IPS-18a (cell line): Measurements from ENCODE around the gene TMEM151A.
"Not testable (repeated sequence)": the region's sequence is repeated elsewhere in the genome, so short reads cannot be mapped to it uniquely, and the experiment has no call there.

Experiments
- H3K27ac ChIP-seq: one replicate; pipeline ENCODE4 v1.5.1; 2013; ENCODE audit warnings: low read length
- H3K27me3 ChIP-seq: one replicate; pipeline ENCODE4 v1.6.1; 2013; ENCODE audit warnings: mild to moderate bottlenecking, low read length; ENCODE audit not compliant: control insufficient read depth, insufficient read depth
- H3K36me3 ChIP-seq: one replicate; pipeline ENCODE4 v1.6.1; 2013; ENCODE audit warnings: low read depth, low read length; ENCODE audit not compliant: control insufficient read depth
- H3K4me1 ChIP-seq: one replicate; pipeline ENCODE4 v1.6.1; 2013; ENCODE audit warnings: low read depth, low read length; ENCODE audit not compliant: control insufficient read depth
- H3K4me3 ChIP-seq: one replicate; pipeline ENCODE4 v1.5.1; 2013; ENCODE audit warnings: low read length
- H3K9ac ChIP-seq: one replicate; pipeline ENCODE4 v1.6.1; 2013; ENCODE audit warnings: mild to moderate bottlenecking, low read length, moderate library complexity
- H3K9me3 ChIP-seq: one replicate; pipeline ENCODE4 v1.6.1; 2013; ENCODE audit warnings: low read depth, low read length; ENCODE audit not compliant: control insufficient read depth

The TMEM151A gene

DNA sequence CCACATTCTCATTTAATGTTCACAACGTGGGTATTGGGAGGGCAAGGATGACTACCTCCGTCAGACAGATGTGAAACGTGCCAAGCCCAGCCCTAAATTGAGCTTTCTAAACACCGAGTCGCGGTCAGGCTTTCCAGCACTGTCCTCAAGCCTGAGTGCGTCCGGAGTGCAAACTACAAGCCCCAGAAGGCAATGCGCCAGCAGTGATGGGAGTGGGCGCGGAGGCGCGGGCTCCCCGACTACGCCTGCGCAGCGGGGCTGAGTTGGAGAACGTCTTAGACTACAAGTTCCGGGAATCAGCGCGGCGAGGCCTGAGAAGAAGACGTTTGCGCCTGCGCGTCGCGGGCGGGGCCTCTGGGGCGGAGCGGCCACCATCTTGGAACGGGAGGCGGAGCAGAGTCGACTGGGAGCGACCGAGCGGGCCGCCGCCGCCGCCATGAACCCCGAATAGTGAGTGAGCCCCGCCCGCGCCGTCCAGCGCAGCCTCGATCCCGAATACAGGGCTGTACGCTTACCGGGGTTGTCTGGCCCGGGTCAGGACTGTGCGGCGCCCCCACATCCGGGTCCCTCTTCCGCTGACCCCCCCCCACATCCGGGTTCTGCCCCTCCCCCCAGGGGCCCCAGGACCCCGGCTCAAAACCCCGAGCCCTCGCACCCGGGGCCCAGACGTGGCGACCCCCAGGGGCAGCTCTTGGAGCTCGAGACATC is 23.3 kb upstream of the TMEM151A start, which contains the start of gene RAB1B:
Gene RAB1B, plus strand, starts transcription at position 396 of the 708 bp plus-strand sequence. Its CDS starts 41 bp downstream, at position 437.
- Histone ChIP-seq H3K27ac (peak within 1 kb of the TSS; percentile 5), H3K9ac (peak within 1 kb of the TSS; percentile 64), H3K9me3 (no peaks in the 10 kb centered on the region), H3K36me3 (peaks cover 34% of the 10 kb centered on the region), H3K4me1 (peaks cover 4% of the 10 kb centered on the region), H3K4me3 (peak within 1 kb of the TSS; percentile 70), H3K27me3 (no peaks in the 10 kb centered on the region)

- Histone ChIP-seq H3K4me1 (peaks cover 4% of the 10 kb centered on the region), H3K9ac (peak overlapping the region; percentile 64), H3K27me3 (no peaks in the 10 kb centered on the region), H3K4me3 (peak overlapping the region; percentile 70), H3K9me3 (no peaks in the 10 kb centered on the region), H3K36me3 (peaks cover 33% of the 10 kb centered on the region), H3K27ac (peak overlapping the region; percentile 5)
Observed at GRCh38 chr11:66268952-66269905, 22.5 kb upstream of the TMEM151A start.

DNA sequence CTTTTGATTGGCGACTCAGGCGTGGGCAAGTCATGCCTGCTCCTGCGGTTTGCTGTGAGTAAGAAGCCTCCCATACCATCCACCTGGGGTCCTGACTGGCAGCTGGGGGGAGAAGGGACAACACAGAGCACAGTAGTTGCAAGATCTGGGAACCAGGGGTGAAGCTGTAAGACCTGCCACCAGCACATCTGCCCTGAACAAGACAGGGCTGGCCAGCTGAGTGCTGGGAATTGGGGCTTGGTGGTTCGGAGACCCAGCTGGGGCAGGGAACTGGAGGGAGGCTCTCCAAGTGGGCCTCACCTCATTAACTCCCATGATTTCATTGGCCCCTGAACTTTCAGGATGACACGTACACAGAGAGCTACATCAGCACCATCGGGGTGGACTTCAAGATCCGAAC is 19.9 kb upstream of the TMEM151A start:
- Histone ChIP-seq H3K4me1 (peaks cover 4% of the 10 kb centered on the region), H3K27me3 (no peaks in the 10 kb centered on the region), H3K9me3 (no peaks in the 10 kb centered on the region), H3K9ac (no peak overlapping the region), H3K4me3 (no peak overlapping the region), H3K27ac (no peak overlapping the region), H3K36me3 (peaks cover 33% of the 10 kb centered on the region)

DNA sequence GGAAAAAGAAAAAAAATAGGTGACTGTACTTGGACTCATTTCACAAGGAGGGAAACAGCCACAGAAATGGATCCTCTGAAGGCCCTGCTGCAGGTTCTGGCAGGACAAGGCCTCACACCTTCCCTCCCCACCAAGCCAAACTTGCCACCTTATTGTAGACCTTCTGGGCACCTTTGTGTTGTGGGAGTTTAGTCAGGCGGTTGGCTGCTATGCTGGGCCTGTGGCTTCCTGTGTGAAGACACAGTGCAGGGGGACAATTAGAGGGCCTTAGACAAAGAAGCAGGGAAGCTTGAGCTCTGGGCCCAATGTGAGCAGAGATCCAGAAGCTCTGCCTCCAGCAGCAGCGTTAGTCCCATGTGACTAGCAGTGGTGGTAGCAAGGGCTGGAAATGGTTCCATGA is 19.1 kb upstream of the TMEM151A start:
- no peaks in the 10 kb centered on the region for H3K9me3 ChIP-seq
- peaks cover 4% of the 10 kb centered on the region for H3K4me1 ChIP-seq
- no peaks in the 10 kb centered on the region for H3K27me3 ChIP-seq
- no peak overlapping the region for H3K27ac ChIP-seq
- H3K9ac ChIP-seq, result no peak overlapping the region
- H3K36me3 ChIP-seq, result peaks cover 33% of the 10 kb centered on the region
- H3K4me3 ChIP-seq, result no peak overlapping the region

- Histone ChIP-seq H3K27me3 (no peaks in the 10 kb centered on the region), H3K9ac (no peak overlapping the region), H3K36me3 (peaks cover 33% of the 10 kb centered on the region)
Observed at GRCh38 chr11:66274219-66274618, 17.5 kb upstream of the TMEM151A start.

GRCh38 chr11:66275396-66275795 is 16.3 kb upstream of the TMEM151A start:
- Histone ChIP-seq H3K36me3 (peaks cover 33% of the 10 kb centered on the region), H3K4me3 (no peak overlapping the region), H3K9ac (no peak overlapping the region), H3K4me1 (peaks cover 4% of the 10 kb centered on the region), H3K27me3 (no peaks in the 10 kb centered on the region), H3K9me3 (no peaks in the 10 kb centered on the region), H3K27ac (no peak overlapping the region)

More at GRCh38 chr11:66274219-66274618, 17.5 kb upstream of the TMEM151A start:
- Histone ChIP-seq H3K27ac (no peak overlapping the region), H3K9me3 (no peaks in the 10 kb centered on the region), H3K4me1 (peaks cover 7% of the 10 kb centered on the region), H3K4me3 (no peak overlapping the region)

DNA sequence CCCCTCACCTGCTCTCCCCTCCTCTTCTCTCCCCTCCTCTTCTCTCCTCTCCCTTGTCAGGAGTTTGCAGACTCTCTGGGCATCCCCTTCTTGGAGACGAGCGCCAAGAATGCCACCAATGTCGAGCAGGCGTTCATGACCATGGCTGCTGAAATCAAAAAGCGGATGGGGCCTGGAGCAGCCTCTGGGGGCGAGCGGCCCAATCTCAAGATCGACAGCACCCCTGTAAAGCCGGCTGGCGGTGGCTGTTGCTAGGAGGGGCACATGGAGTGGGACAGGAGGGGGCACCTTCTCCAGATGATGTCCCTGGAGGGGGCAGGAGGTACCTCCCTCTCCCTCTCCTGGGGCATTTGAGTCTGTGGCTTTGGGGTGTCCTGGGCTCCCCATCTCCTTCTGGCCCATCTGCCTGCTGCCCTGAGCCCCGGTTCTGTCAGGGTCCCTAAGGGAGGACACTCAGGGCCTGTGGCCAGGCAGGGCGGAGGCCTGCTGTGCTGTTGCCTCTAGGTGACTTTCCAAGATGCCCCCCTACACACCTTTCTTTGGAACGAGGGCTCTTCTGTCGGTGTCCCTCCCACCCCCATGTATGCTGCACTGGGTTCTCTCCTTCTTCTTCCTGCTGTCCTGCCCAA is 15.6 kb upstream of the TMEM151A start:
- H3K27me3 ChIP-seq, result no peaks in the 10 kb centered on the region
- H3K9ac ChIP-seq, result no peak overlapping the region
- H3K36me3 ChIP-seq, result peaks cover 33% of the 10 kb centered on the region
- peaks cover 4% of the 10 kb centered on the region for H3K4me1 ChIP-seq
- H3K9me3 ChIP-seq, result no peaks in the 10 kb centered on the region
- no peak overlapping the region for H3K27ac ChIP-seq
- H3K4me3 ChIP-seq, result no peak overlapping the region

DNA sequence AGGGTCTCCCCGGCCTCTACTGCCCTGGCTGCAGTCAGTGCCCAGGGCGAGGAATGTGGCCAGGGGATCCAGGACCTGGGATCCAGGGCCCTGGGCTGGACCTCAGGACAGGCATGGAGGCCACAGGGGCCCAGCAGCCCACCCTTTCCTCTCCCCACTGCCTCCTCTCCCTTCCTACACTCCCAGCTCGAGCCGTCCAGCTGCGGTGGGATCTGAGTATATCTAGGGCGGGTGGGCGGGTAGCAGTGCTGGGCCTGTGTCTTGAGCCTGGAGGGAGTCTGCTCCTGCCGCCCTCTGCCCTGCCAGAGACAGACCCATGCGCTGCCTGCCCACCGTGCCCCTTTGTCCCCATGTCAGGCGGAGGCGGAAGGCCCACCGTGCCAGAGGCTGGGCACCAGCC is 15.1 kb upstream of the TMEM151A start:
- peaks cover 33% of the 10 kb centered on the region for H3K36me3 ChIP-seq
- H3K4me1 ChIP-seq, H3K27me3 ChIP-seq, H3K9me3 ChIP-seq, H3K9ac ChIP-seq, H3K4me3 ChIP-seq, H3K27ac ChIP-seq: not testable (repeated sequence)

- H3K27ac ChIP-seq, H3K9ac ChIP-seq, H3K27me3 ChIP-seq, H3K9me3 ChIP-seq, H3K4me1 ChIP-seq, H3K4me3 ChIP-seq: not testable (repeated sequence)
- H3K36me3 ChIP-seq, result peaks cover 30% of the 10 kb centered on the region
Observed at GRCh38 chr11:66277064-66277463, 14.6 kb upstream of the TMEM151A start.

DNA sequence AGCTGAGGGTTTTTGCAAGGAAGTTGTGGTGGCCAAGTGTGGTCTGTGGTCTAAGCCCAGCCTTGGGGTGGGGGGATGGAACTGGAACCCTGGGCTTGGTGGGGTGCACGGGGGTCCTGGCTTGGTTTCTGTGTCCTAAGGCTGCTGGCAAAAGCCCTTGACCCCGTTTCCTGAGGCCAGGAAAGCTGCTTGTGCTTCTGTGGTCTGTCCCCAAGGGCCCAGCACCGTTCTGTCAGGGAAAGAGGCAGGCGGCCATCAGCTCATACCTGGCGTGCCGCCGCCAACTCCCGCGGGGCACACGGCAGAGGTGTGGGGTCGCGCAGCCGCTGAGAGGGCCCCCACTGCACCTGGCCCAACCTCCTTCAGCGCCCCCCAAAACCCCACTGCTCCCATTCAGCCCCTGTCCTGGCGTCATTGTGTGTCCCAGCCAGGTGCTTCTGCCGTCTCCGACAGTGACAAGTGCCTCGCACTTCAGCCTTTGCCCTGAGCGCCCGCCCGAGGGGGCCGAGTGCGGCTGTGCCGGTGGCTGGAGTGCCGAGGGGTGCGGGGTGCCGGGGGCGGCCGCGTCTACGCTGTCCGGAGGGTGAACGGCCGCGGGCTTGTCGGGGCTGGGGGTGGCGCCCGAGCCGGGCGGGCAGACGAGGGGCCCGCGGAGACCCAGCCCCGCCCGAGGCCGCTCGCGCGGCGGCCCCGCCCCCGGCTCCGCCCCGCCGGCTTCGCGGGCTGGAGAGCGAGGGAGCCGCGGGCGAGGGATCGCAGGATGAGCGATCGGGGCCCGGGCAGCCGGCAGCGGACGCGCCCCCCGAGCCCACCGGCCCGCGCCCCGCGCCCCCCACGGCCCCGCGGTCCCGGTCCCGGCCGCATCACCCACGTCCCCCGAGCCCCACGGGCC is 14.0 kb upstream of the TMEM151A start, which contains the start of gene CNIH2:
Gene CNIH2, plus strand, starts transcription at position 705 of the 892 bp plus-strand sequence. CDS start 282 bp downstream, outside the sequence.
- Histone ChIP-seq H3K4me3 (peak within 1 kb of the TSS; percentile 52), H3K9me3 (no peaks in the 10 kb centered on the region), H3K36me3 (peaks cover 23% of the 10 kb centered on the region), H3K27me3 (no peaks in the 10 kb centered on the region), H3K4me1 (peaks cover 11% of the 10 kb centered on the region), H3K27ac (no peak within 1 kb of the TSS), H3K9ac (peak within 1 kb of the TSS; percentile 51)
